ENCODE results near the gene RTP4. TPM values are rescaled to one million over a fixed set of nuclear protein-coding genes. Genes with fewer than 3 reads are reported as not detected.

RTP4 gene
- total RNA-seq, 4 donors from 2014 or later = 0.32 to 3.0 (median 0.91) TPM

Other genes starting within 250 kb of the RTP4 start
- 1 to 10 TPM; 5.4 to 8.9 (median 7.4) TPM for gene RPL39L, start 228.9 kb upstream of the RTP4 start, total RNA-seq
- gene RTP1, start 170.9 kb upstream of the RTP4 start, total RNA-seq = not detected
- 10 to 100 TPM in 1 of 4 donors, 1 to 10 TPM in 2, not detected in 1; 2.3 to 26.1 (median 5.2) TPM for gene MASP1, start 76.6 kb upstream of the RTP4 start, total RNA-seq